ENCODE results near the gene PARD3B. TPM values are rescaled to one million over a fixed set of nuclear protein-coding genes. Genes with fewer than 3 reads are reported as not detected.

The PARD3B gene
- total RNA-seq, 1 experiment from 2014 or later = 6.4 TPM

- no peaks in the 10 kb centered on the region for H3K27me3 ChIP-seq (ENCODE audit: insufficient read depth, low read length)
- no peak overlapping the region for H3K56ac ChIP-seq (ENCODE audit: insufficient read length, low read depth, low read length)
- no peaks in the 10 kb centered on the region for H3K9me3 ChIP-seq (ENCODE audit: control insufficient read depth, low read depth, low read length)
- no peak overlapping the region for H2BK120ac ChIP-seq (ENCODE audit: low read depth, low read length, poor library complexity, severe bottlenecking)
- no peak overlapping the region for H2BK15ac ChIP-seq (ENCODE audit: low read depth, low read length)
- 0 out of 5 replicates have a peak, but pooled peaks cover 0 to 2% of the 10 kb centered on the region in 2 experiments for H3K9me3 Mint-ChIP-seq
- no peak for DNase-seq
- no peak overlapping the region for H4K5ac ChIP-seq (ENCODE audit: insufficient read length, low read depth, low read length)
- H4K8ac ChIP-seq (replicated peaks; ENCODE audit: insufficient read length, low read depth, low read length) = no peak overlapping the region
- no peaks in the 10 kb centered on the region for H3K79me2 ChIP-seq (ENCODE audit: insufficient read depth, low read length)
- no peak overlapping the region for H4K91ac ChIP-seq (ENCODE audit: insufficient read length, low read depth, low read length)
- H3K79me1 ChIP-seq (ENCODE audit: insufficient read depth, low read depth, low read length, poor library complexity, severe bottlenecking) = no peaks in the 10 kb centered on the region
- no peak overlapping the region for H2BK5ac ChIP-seq (ENCODE audit: insufficient read length, low read length)
- no peak overlapping the region for H2BK20ac ChIP-seq (ENCODE audit: low read depth, low read length, poor library complexity, severe bottlenecking)
- no peak overlapping the region for H3K18ac ChIP-seq (ENCODE audit: insufficient read length, low read depth, low read length)
- WGBS (ENCODE audit: extremely low coverage, insufficient read length, low lambda C conversion rate) = no CpG with 5 or more reads among the region's 4 CpGs
- no peak overlapping the region for H2AFZ ChIP-seq (ENCODE audit: low read length)
- H4K20me1 ChIP-seq (ENCODE audit: control insufficient read depth, insufficient read depth, insufficient read length) = no peaks in the 10 kb centered on the region
- peaks cover 0 to 3% (median 0%) of the 10 kb centered on the region in 3 experiments; a peak in 3 of 7 replicates for H3K36me3 Mint-ChIP-seq (ENCODE audit: insufficient read depth in 1 of 3, low read depth in 3 of 3)
- H3K4me1 Mint-ChIP-seq = no peaks in the 10 kb centered on the region
- H2AK5ac ChIP-seq (ENCODE audit: insufficient read length, low read length) = no peak overlapping the region
- no peak overlapping the region for H3T11ph ChIP-seq (ENCODE audit: low read length)
- H3K23ac ChIP-seq (ENCODE audit: insufficient read length, low read depth, low read length) = no peak overlapping the region
- H3K4me2 ChIP-seq (ENCODE audit: insufficient read depth, insufficient read length, low read length) = no peak overlapping the region
- no peak overlapping the region for H3K14ac ChIP-seq (ENCODE audit: insufficient read depth, low read length)
- no peak for TF ChIP-seq CTCF (conservative IDR thresholded peaks at IDR 0.05)
- H3K4me3 Mint-ChIP-seq = no peak overlapping the region
- no peak overlapping the region for H3K27ac Mint-ChIP-seq
- no peak overlapping the region for H3K27ac ChIP-seq (ENCODE audit: insufficient read length, low read depth, low read length)
- H3K4me1 ChIP-seq (ENCODE audit: insufficient read depth, low read length) = no peaks in the 10 kb centered on the region
- no peak overlapping the region for H3K9ac ChIP-seq (ENCODE audit: extremely low read depth, insufficient read length, low read length)
- no peak overlapping the region for H2BK12ac ChIP-seq (ENCODE audit: insufficient read length, low read depth, low read length)
- no peak overlapping the region for H3K4ac ChIP-seq (ENCODE audit: low read depth, low read length)
- no peaks in the 10 kb centered on the region for H3K23me2 ChIP-seq (ENCODE audit: insufficient read length, low read depth, low read length, poor library complexity, severe bottlenecking)
- H3K27me3 Mint-ChIP-seq (ENCODE audit: low read depth) = no peaks in the 10 kb centered on the region
Observed at GRCh38 chr2:204638471-204639194, 93.4 kb downstream of the PARD3B start.

Data from H9 (cell line).